MM.1S (cell line): ENCODE results near the gene HEBP2.

Experiments
- DNase-seq: peaks from one replicate; pipeline ENCODE4 v3.0.0-alpha.2; 2015
- H2AFZ ChIP-seq: fragments of 300-600 bp; sonication (generic); 2 replicates; pipeline ENCODE4 v1.6.0; 2016; ENCODE audit warnings: antibody characterized with exemption, low read length
- H3F3A ChIP-seq: fragments of 300-600 bp; sonication (generic); 2 replicates; pipeline ENCODE4 v1.6.1; 2016; ENCODE audit warnings: mild to moderate bottlenecking, antibody characterized with exemption, low read length, moderate library complexity, mixed read lengths; ENCODE audit not compliant: insufficient read depth
- H3K27ac ChIP-seq: fragments of 300-600 bp; sonication (generic); 2 replicates; pipeline ENCODE4 v1.5.1; 2016; ENCODE audit warnings: mild to moderate bottlenecking, low read length
- H3K27me3 ChIP-seq: fragments of 300-600 bp; sonication (generic); replicated peaks from 2 replicates; pipeline ENCODE4 v1.6.0; 2016; ENCODE audit warnings: low read length; ENCODE audit not compliant: insufficient read depth
- H3K36me3 ChIP-seq: fragments of 300-600 bp; sonication (generic); replicated peaks from 2 replicates; pipeline ENCODE4 v1.6.1; 2016; ENCODE audit warnings: mild to moderate bottlenecking, low read length, mixed read lengths; ENCODE audit not compliant: insufficient read depth
- H3K4me1 ChIP-seq: fragments of 300-600 bp; sonication (generic); 2 replicates; pipeline ENCODE4 v1.6.1; 2016; ENCODE audit warnings: low read length, mixed read lengths
- H3K4me2 ChIP-seq: fragments of 300-600 bp; sonication (generic); 2 replicates; pipeline ENCODE4 v1.6.0; 2016; ENCODE audit warnings: low read depth, low read length
- H3K4me3 ChIP-seq: fragments of 300-600 bp; sonication (generic); 2 replicates; pipeline ENCODE4 v1.5.1; 2016; ENCODE audit warnings: low read length, mixed read lengths
- H3K79me2 ChIP-seq: fragments of 300-600 bp; sonication (generic); 2 replicates; pipeline ENCODE4 v1.6.1; 2016; ENCODE audit warnings: mixed run types, low read length, mixed read lengths
- H3K9ac ChIP-seq: fragments of 300-600 bp; sonication (generic); 2 replicates; pipeline ENCODE4 v1.6.1; 2016; ENCODE audit warnings: low read length, mixed read lengths
- H3K9me2 ChIP-seq: fragments of 300-600 bp; sonication (generic); replicated peaks from 2 replicates; pipeline ENCODE4 v1.6.1; 2016; ENCODE audit warnings: mild to moderate bottlenecking, low read length, mixed read lengths; ENCODE audit not compliant: insufficient read depth
- H3K9me3 ChIP-seq: fragments of 300-600 bp; sonication (generic); replicated peaks from 2 replicates; pipeline ENCODE4 v1.6.1; 2016; ENCODE audit warnings: mild to moderate bottlenecking, low read length, mixed read lengths; ENCODE audit not compliant: insufficient read depth
- H4K20me1 ChIP-seq: fragments of 300-600 bp; sonication (generic); 2 replicates; pipeline ENCODE4 v1.6.1; 2016; ENCODE audit warnings: mild to moderate bottlenecking, low read length, moderate library complexity, mixed read lengths; ENCODE audit not compliant: insufficient read depth
- EZH2 ChIP-seq: fragments of 300-600 bp; sonication (generic); optimal IDR thresholded peaks from 2 replicates; pipeline ENCODE3; 2017; ENCODE audit warnings: low read depth, mild to moderate bottlenecking, antibody characterized with exemption, low read length, mixed read lengths
- EZH2phosphoT487 ChIP-seq: fragments of 300-600 bp; sonication (generic); IDR thresholded peaks from 2 replicates; pipeline ENCODE4 v1.6.1; 2018; ENCODE audit warnings: antibody characterized with exemption, low read length
- TF ChIP-seq, protein P1 (sequence below): fragments of 300-600 bp; sonication (generic); IDR thresholded peaks from 2 replicates; pipeline ENCODE4 v1.5.1; 2016; ENCODE audit warnings: antibody characterized with exemption, low read length, mixed read lengths

Gene HEBP2

DNA sequence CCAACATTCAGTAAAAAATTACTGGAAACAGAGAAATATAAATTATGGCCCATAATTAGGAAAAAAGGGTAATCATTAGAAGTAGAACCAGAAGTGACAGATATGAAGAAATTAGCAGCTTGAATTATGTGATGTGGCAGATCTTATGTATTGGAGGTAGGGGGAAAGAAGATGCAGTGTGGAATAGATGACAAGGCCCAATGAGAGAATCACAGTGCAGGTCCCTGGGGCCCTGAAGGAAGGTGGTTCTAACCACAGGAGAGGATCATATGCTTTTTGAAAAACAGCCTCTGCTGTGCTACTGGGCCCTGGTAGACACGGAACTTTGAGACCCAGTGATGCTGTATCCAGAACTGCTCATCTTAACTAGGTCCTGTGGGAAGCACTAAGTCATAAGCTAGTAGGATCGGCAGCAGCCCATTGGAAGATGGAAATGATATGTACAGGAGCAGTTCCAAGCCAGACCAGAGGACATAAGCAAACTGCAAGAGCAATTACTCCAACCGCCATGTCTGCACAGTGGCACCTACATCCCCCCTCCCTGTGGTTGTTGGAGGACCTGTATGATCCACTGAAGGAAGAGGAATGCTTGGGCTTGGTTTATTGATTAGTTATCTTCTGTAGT is 14.2 kb downstream of the HEBP2 start:
- Histone ChIP-seq H3K27ac (no peak overlapping the region), H3F3A (no peaks in the 10 kb centered on the region), H3K9ac (no peak overlapping the region), H3K4me2 (no peak overlapping the region), H3K9me2 (no peaks in the 10 kb centered on the region), H3K27me3 (no peaks in the 10 kb centered on the region), H3K79me2 (no peaks in the 10 kb centered on the region), H4K20me1 (no peaks in the 10 kb centered on the region), H3K9me3 (no peaks in the 10 kb centered on the region), H2AFZ (no peak overlapping the region), H3K36me3 (no peaks in the 10 kb centered on the region), H3K4me3 (no peak overlapping the region), H3K4me1 (no peaks in the 10 kb centered on the region)
- TF ChIP-seq, protein P1, sequence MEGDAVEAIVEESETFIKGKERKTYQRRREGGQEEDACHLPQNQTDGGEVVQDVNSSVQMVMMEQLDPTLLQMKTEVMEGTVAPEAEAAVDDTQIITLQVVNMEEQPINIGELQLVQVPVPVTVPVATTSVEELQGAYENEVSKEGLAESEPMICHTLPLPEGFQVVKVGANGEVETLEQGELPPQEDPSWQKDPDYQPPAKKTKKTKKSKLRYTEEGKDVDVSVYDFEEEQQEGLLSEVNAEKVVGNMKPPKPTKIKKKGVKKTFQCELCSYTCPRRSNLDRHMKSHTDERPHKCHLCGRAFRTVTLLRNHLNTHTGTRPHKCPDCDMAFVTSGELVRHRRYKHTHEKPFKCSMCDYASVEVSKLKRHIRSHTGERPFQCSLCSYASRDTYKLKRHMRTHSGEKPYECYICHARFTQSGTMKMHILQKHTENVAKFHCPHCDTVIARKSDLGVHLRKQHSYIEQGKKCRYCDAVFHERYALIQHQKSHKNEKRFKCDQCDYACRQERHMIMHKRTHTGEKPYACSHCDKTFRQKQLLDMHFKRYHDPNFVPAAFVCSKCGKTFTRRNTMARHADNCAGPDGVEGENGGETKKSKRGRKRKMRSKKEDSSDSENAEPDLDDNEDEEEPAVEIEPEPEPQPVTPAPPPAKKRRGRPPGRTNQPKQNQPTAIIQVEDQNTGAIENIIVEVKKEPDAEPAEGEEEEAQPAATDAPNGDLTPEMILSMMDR: no peak
- TF ChIP-seq EZH2phosphoT487 (no peak), EZH2 (no peak)
- no peak for DNase-seq

DNA sequence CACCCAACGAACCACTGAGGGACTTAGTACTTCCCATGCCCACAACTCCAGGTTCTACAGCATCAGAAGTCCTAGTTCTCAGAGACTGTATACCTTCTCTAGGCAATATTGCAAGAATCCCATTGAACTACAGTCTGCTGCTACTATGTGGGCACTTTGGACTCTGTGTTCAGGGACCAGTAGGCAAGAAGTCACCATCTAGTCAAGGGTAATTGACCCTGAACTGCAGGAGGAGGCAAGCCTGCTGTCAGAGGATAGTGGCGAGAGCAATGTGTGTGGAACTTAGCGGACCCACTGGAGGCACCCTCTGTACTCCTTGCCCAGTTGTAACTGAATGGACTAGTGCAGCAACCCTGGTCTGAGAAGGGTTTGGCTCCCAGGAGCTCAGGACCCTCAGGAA is 15.7 kb downstream of the HEBP2 start:
- Histone ChIP-seq H3K9me2 (no peaks in the 10 kb centered on the region), H3K4me1 (no peaks in the 10 kb centered on the region), H2AFZ (no peak overlapping the region), H3K36me3 (no peaks in the 10 kb centered on the region), H3K79me2 (no peaks in the 10 kb centered on the region), H4K20me1 (no peaks in the 10 kb centered on the region), H3K4me2 (no peak overlapping the region), H3K9me3 (no peaks in the 10 kb centered on the region), H3F3A (no peaks in the 10 kb centered on the region), H3K4me3 (no peak overlapping the region), H3K27me3 (no peaks in the 10 kb centered on the region), H3K9ac (no peak overlapping the region), H3K27ac (no peak overlapping the region)
- TF ChIP-seq, protein P1: no peak
- TF ChIP-seq EZH2phosphoT487 (no peak), EZH2 (no peak)
- DNase-seq: no peak

DNA sequence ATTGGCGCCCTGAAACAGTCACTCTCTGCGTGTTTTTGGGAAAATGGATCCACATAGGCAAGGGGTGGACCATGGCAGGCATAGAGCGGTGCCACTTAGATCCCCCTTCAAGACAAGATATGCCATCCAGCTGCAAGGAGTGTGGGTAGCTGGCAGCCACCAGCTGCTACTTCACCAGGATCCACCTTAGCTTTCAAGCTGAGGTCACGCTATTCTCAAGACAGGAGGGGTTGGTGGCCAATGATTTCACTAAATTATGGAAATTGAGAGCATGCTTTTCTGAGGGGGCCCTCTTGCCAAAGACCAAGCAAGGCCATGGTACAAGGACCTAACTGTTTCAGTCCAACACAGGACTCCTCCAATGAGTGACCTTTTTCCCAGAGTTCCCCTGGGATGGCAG is 16.3 kb downstream of the HEBP2 start:
- Histone ChIP-seq H3K9me2 (no peaks in the 10 kb centered on the region), H3K27ac (no peak overlapping the region), H3F3A (no peaks in the 10 kb centered on the region), H3K4me1 (no peaks in the 10 kb centered on the region), H3K4me2 (no peak overlapping the region), H3K36me3 (no peaks in the 10 kb centered on the region), H3K4me3 (no peak overlapping the region), H2AFZ (no peak overlapping the region), H3K9me3 (no peaks in the 10 kb centered on the region), H3K27me3 (no peaks in the 10 kb centered on the region), H3K9ac (no peak overlapping the region), H3K79me2 (no peaks in the 10 kb centered on the region), H4K20me1 (no peaks in the 10 kb centered on the region)
- TF ChIP-seq EZH2phosphoT487 (no peak), EZH2 (no peak)
- TF ChIP-seq, protein P1: no peak
- DNase-seq: no peak
